CD8-positive, alpha-beta memory T cell (primary cell): ENCODE measurements around the gene PRKCSH. TPM values are rescaled to one million over a fixed set of nuclear protein-coding genes. Genes with fewer than 3 reads are reported as not detected.
"Not testable (repeated sequence)": the region's sequence is repeated elsewhere in the genome, so short reads cannot be mapped to it uniquely, and the experiment has no call there.

Experiments
- CTCF ChIA-PET: fragments of 350-600 bp; sonication (Branson Sonifier 250); formaldehyde crosslinking; loops from one replicate; lab custom pipeline; 2021; ENCODE audit warnings: antibody characterized with exemption; lab: Charles Lee
- POLR2A ChIA-PET: fragments of 350-600 bp; sonication (Branson Sonifier 250); formaldehyde crosslinking; loops from one replicate; lab custom pipeline; 2021; ENCODE audit warnings: antibody characterized with exemption; lab: Charles Lee
- DNase-seq, 5 donors: peaks; one replicate each; pipeline versions ENCODE4 v3.0.0 to v3.0.0-alpha.2; 2020 to 2022; ENCODE audit warnings: mixed read lengths in 1 of 5
- H3K27ac ChIP-seq: one replicate; pipeline ENCODE4 v1.7.0; 2013; ENCODE audit warnings: low read depth, mild to moderate bottlenecking, low read length, moderate library complexity
- H3K27me3 ChIP-seq: 2 replicates; pipeline ENCODE4 v1.7.0; 2013; ENCODE audit warnings: low read length, mild to moderate bottlenecking; ENCODE audit not compliant: insufficient read depth, poor library complexity, severe bottlenecking
- H3K36me3 ChIP-seq: 2 replicates; pipeline ENCODE4 v1.7.0; 2013; ENCODE audit warnings: mild to moderate bottlenecking, low read length, moderate library complexity; ENCODE audit not compliant: insufficient read depth
- H3K4me1 ChIP-seq: 2 replicates; pipeline ENCODE4 v1.7.0; 2013; ENCODE audit warnings: mild to moderate bottlenecking, low read length, moderate library complexity; ENCODE audit not compliant: insufficient read depth
- H3K4me3 ChIP-seq: 2 replicates; pipeline ENCODE4 v1.7.0; 2013; ENCODE audit warnings: mild to moderate bottlenecking, low read length
- H3K9me3 ChIP-seq: 2 replicates; pipeline ENCODE4 v1.7.0; 2013; ENCODE audit warnings: mild to moderate bottlenecking, low read length
- H3K27ac Mint-ChIP-seq, 8 donors: one replicate each; pipeline ENCODE4 v1.8.0; 2020 to 2021; ENCODE audit warnings: mixed read lengths in 8 of 8, mild to moderate bottlenecking in 6 of 8, inconsistent platforms in 3 of 8, moderate library complexity in 3 of 8
- H3K27me3 Mint-ChIP-seq, 2 donors: one replicate each; pipeline ENCODE4 v1.8.0; 2020 to 2021; ENCODE audit warnings: mixed read lengths in 2 of 2, mild to moderate bottlenecking in 1 of 2, moderate library complexity in 1 of 2
- H3K36me3 Mint-ChIP-seq, 3 donors: one replicate each; pipeline ENCODE4 v1.8.0; 2020 to 2021; ENCODE audit warnings: mixed read lengths in 3 of 3, inconsistent platforms in 1 of 3, mild to moderate bottlenecking in 1 of 3
- H3K4me1 Mint-ChIP-seq, 3 donors: one replicate each; pipeline ENCODE4 v1.8.0; 2020 to 2021; ENCODE audit warnings: mixed read lengths in 3 of 3, inconsistent platforms in 1 of 3, mild to moderate bottlenecking in 1 of 3
- H3K4me3 Mint-ChIP-seq, 7 donors: one replicate each; pipeline ENCODE4 v1.8.0; 2020 to 2021; ENCODE audit warnings: mixed read lengths in 7 of 7, mild to moderate bottlenecking in 6 of 7, moderate library complexity in 4 of 7, inconsistent platforms in 2 of 7
- H3K9me3 Mint-ChIP-seq, 5 donors: one replicate each; pipeline ENCODE4 v1.8.0; 2020 to 2022; ENCODE audit warnings: mixed read lengths in 5 of 5, mild to moderate bottlenecking in 3 of 5, moderate library complexity in 2 of 5, inconsistent platforms in 1 of 5
- polyA plus RNA-seq: library from polyadenylated mRNA; unstranded; fragments of 300-500 nt; fragmentation: Illumina TruSeq; gene quantifications from one replicate; pipeline ENCODE4 v1.2.3, GENCODE V29; 2021
- total RNA-seq, 2 experiments: library from RNA; stranded (reverse); gene quantifications; one replicate each; pipeline ENCODE4 v1.2.3, GENCODE V29; 2021

The PRKCSH gene
- total and polyA plus RNA-seq, 3 experiments from 2014 or later: 60.7 to 272 (median 262) TPM

DNA sequence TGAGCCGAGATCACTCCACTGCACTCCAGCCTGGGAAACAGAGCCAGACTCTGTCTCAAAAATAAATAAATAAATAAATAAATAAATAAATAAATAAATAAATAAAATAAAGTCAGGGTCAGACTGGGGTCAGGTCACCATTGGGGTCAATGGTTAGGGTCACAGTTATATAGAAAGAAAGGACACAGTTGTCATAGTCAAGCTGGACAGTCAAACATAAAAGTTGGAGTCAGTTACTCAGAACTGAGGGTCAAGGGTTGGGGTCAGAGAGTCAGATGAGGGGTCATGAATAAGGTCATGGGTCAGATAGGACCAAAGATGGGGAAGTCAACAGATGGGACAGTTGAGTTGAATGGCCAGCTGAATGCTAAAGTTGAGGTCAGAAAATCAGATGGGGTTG is 34.6 kb upstream of the PRKCSH start:
- Mint-ChIP-seq H3K4me3 (no peak overlapping the region), H3K27ac (no peak overlapping the region), H3K9me3 (no peaks in the 10 kb centered on the region), H3K36me3 (peaks cover 0 to 2% (median 0%) of the 10 kb centered on the region in 3 donors), H3K27me3 (peaks cover 9 to 15% of the 10 kb centered on the region in 2 donors), H3K4me1 (no peaks in the 10 kb centered on the region)
- ChIA-PET CTCF (interaction anchor here (1.6 kb wide), 1 partner anchor 17 kb away, joined by 6 read pairs; the partner anchor contains the start of gene EPOR), POLR2A (no interaction called here)
- no peaks in the 10 kb centered on the region for H3K9me3 ChIP-seq
- DNase-seq: no peak
- H3K4me3 ChIP-seq: no peak overlapping the region
- H3K4me1 ChIP-seq: no peaks in the 10 kb centered on the region
- no peaks in the 10 kb centered on the region for H3K27me3 ChIP-seq
- H3K36me3 ChIP-seq: no peaks in the 10 kb centered on the region
- H3K27ac ChIP-seq: no peak overlapping the region

DNA sequence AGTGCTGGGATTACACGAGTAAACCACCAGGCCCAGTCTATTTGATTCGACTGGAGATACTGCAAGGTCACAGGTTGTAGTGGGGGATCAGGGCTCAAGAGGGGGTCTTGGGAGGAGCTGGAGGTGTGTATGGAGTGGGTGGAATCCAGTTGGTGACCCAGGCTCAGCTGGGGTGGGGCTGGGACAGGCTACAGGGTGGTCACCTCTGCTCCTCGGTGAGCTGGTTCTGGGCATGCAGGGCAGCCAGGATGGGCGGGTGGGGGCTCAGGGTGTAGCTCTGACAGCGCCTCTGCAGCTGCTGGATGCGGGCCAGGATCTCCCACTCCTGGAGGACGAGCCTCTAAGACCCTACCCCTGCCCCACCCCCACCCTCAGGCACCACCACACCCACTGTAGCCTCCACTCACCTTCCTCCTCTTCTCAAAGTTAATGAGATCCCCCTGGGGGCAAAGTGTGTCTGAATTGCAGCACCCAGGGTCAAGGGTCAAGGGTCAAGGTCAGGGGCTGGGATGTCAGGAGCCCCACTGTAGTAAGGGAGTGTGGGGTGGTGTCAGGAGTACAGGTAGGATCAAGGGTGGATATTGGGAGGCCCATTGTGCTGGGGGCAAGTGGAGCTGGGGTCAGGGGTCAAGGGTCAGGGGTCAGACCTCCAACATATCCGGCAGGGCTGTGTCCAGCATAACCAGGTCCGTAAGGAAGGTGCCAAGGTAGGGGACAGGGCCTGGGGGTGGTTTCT is 33.5 kb upstream of the PRKCSH start:
- Mint-ChIP-seq H3K4me3 (no peak overlapping the region), H3K9me3 (no peaks in the 10 kb centered on the region), H3K27me3 (peaks cover 1 to 13% of the 10 kb centered on the region in 2 donors), H3K4me1 (no peaks in the 10 kb centered on the region), H3K36me3 (peaks cover 0 to 2% (median 0%) of the 10 kb centered on the region in 3 donors), H3K27ac (no peak overlapping the region)
- ChIA-PET POLR2A (no interaction called here), CTCF (interaction anchor here (0.7 to 1.6 kb wide), 2 partner anchors 18 to 21 kb away, joined by 3 to 6 read pairs; partner anchors contain the start of gene EPOR)
- Histone ChIP-seq H3K36me3 (no peaks in the 10 kb centered on the region), H3K27ac (no peak overlapping the region), H3K4me3 (no peak overlapping the region), H3K27me3 (peaks cover 5% of the 10 kb centered on the region), H3K9me3 (no peaks in the 10 kb centered on the region), H3K4me1 (no peaks in the 10 kb centered on the region)
- DNase-seq: no peak

DNA sequence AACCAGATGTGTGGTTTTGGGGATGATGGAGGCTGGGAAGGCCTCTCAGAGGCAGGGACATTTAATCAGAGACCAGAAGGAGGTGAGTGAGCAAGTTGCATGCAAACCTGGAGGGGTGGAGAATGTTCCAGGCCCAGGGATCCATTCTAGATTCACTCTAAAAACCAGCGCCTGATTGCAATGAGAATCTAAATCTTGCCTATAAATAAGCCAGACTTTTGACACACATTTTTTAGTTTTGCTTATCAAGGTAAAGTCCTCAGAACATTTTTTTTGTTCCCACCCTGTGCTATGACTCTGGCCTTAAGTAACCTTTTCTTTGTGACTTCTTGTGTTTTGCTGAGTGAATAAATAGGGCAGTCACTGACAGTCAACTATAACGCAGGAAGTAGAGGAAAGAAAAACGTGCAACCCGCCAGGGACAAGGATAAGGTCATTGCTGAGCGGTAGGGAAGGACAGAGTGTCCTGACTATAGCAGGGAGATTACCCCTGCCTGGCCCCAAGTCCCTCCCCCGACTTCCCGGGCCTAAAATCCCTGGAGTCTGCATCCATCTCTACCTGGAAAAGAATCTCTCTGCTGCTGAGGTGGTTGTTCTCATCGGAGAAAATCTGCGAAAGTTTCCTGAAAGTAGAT is 30.7 kb upstream of the PRKCSH start:
- Mint-ChIP-seq H3K27me3 (peaks cover 2 to 18% of the 10 kb centered on the region in 2 donors), H3K27ac (peak overlapping the region in 1 of 8 donors; percentile 47), H3K4me3 (no peak overlapping the region), H3K36me3 (peaks cover 0 to 2% (median 0%) of the 10 kb centered on the region in 3 donors), H3K9me3 (no peaks in the 10 kb centered on the region), H3K4me1 (no peaks in the 10 kb centered on the region)
- CTCF ChIA-PET: no interaction called here
- Histone ChIP-seq H3K4me3 (no peak overlapping the region), H3K36me3 (no peaks in the 10 kb centered on the region), H3K27ac (no peak overlapping the region), H3K27me3 (peaks cover 8% of the 10 kb centered on the region), H3K9me3 (no peaks in the 10 kb centered on the region), H3K4me1 (no peaks in the 10 kb centered on the region)
- POLR2A ChIA-PET: no interaction called here
- no peak for DNase-seq

DNA sequence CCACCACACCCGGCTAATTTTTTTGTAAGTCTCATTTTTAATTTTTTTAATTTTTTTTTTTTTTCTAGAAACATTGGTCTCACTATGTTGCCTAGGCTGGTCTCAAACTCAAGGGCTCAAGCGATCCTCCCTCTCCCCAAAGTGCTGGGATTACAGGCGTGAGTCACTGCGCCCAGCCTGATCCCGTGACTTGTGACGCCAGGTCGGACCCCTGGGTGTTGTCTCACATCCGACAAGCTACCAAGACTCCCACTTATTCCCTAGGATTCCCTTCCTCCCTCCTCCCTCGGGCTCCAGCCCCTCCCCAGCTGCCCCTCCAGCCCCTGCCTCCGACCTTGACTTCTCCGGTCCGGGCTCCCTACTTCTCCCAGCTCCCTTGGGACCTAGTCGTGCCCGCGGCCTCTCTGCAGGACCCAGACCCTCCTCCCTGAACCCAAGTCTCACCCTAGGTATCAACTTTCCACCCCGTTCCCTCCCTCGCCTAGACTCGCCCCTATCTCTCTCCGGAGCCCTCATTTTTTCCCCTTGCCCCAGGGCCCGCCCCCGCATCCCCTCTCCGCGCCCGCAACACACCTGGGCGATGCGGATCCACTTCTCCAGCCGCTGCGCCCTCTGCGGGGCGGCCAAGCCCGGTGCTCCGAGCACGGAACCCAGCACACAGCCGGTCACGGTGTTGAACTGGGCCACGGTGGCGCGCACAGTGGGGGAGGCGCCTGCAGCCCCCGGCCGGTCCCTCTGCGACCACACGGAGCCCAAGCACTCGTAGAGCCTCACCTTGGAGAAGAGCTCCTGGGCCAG is 29.4 kb upstream of the PRKCSH start:
- Mint-ChIP-seq H3K27me3 (peaks cover 3 to 16% of the 10 kb centered on the region in 2 donors), H3K36me3 (no peaks in the 10 kb centered on the region), H3K27ac (no peak overlapping the region), H3K4me1 (no peaks in the 10 kb centered on the region), H3K4me3 (no peak overlapping the region), H3K9me3 (no peaks in the 10 kb centered on the region)
- DNase-seq: no peak
- no peaks in the 10 kb centered on the region for H3K9me3 ChIP-seq
- no peak overlapping the region for H3K4me3 ChIP-seq
- H3K4me1 ChIP-seq: no peaks in the 10 kb centered on the region
- ChIA-PET POLR2A (interaction anchor here (0.6 kb wide), 1 partner anchor 15 kb away, joined by 4 read pairs; no protein-coding TSS in a partner anchor), CTCF (interaction anchor here (1.2 to 4.8 kb wide), 2 partner anchors 12 to 24 kb away, joined by 3 to 21 read pairs; partner anchors contain the start of gene EPOR)
- peaks cover 8% of the 10 kb centered on the region for H3K27me3 ChIP-seq
- no peak overlapping the region for H3K27ac ChIP-seq
- H3K36me3 ChIP-seq: no peaks in the 10 kb centered on the region

DNA sequence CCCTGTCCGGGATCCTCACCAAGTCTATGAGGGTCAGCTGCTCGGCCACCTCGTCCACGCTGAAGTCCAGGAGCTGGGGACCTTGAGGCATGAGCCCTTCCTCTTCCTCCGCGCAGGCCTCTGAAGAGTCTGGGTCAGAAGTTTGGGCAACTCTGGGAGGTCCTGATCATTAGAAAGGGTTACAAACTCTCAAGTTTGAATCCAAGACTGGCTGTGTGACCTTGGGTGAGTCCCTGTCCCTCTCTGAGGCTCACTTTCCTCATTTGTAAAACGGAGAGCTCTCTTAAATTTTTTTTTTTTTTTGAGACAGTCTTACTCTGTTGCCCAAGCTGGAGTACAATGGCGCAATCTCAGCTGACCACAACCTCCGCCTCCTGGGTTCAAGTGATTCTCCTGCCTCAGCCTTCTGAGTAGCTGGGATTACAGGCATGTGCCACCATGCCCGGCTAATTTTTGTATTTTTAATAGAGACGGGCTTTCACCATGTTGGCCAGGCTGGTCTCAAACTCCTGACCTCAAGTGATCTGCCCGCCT is 28.7 kb upstream of the PRKCSH start:
- H3K4me1 Mint-ChIP-seq, H3K4me3 Mint-ChIP-seq, H3K4me1 ChIP-seq, H3K9me3 ChIP-seq, H3K36me3 Mint-ChIP-seq, H3K4me3 ChIP-seq, DNase-seq, POLR2A ChIA-PET, H3K27me3 ChIP-seq, H3K27ac ChIP-seq, H3K36me3 ChIP-seq, H3K27ac Mint-ChIP-seq, H3K9me3 Mint-ChIP-seq: not testable (repeated sequence)
- CTCF ChIA-PET: interaction anchor here (1.2 to 4.8 kb wide), 2 partner anchors 11 to 24 kb away, joined by 3 to 21 read pairs; partner anchors contain the start of gene EPOR
- H3K27me3 Mint-ChIP-seq: peaks cover 3 to 19% of the 10 kb centered on the region in 2 donors

DNA sequence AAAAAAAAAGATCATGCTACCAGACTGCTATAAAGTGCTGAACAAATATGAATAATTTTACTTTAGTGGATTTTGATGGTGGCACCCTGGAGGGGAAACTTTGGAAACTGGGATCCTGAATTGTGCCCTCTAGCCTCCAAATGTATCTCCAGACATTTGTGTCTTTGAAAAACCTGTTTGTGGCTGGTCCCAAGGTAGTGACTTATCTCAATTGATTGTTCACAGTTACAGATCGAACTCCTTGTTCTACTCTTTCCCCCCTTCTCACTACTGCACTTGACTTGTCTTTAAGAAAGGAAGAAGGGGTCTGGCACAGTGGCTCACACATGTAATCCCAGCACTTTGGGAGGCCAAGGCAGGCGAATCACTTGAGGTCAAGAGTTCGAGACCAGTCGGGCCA is 26.8 kb upstream of the PRKCSH start:
- no peaks in the 10 kb centered on the region for H3K9me3 ChIP-seq
- Mint-ChIP-seq H3K27me3 (peaks cover 3 to 23% of the 10 kb centered on the region in 2 donors), H3K27ac (no peak overlapping the region), H3K4me1 (no peaks in the 10 kb centered on the region), H3K9me3 (no peaks in the 10 kb centered on the region), H3K36me3 (no peaks in the 10 kb centered on the region), H3K4me3 (no peak overlapping the region)
- H3K4me3 ChIP-seq: no peak overlapping the region
- no peaks in the 10 kb centered on the region for H3K36me3 ChIP-seq
- H3K4me1 ChIP-seq: no peaks in the 10 kb centered on the region
- POLR2A ChIA-PET: no interaction called here
- no peak for DNase-seq
- peaks cover 8% of the 10 kb centered on the region for H3K27me3 ChIP-seq
- CTCF ChIA-PET: interaction anchor here (4.8 kb wide), 1 partner anchor 26 kb away, joined by 21 read pairs; the partner anchor contains the start of gene EPOR
- H3K27ac ChIP-seq: no peak overlapping the region

DNA sequence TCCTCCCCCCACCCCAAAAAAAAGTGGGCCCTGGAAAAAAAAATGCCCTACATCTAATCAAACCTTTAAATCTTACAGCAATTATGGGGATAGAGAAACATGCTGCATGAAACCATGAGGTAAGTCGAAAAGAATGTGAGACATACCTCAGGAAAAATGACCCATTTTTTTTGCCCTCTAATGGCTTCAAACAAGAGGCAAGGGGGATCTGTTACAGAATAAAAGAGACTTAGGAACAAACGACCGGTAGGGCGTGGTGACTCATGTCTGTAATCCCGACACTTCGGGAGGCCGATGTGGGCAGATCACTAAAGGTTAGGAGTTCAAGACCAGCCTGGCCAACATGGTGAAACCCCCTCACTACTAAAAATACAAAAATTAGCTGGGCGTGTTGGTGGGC is 24.8 kb upstream of the PRKCSH start:
- no peak overlapping the region for H3K27ac Mint-ChIP-seq
- no peak for DNase-seq
- no peak overlapping the region for H3K27ac ChIP-seq
- ChIA-PET POLR2A (no interaction called here), CTCF (no interaction called here)
- no peaks in the 10 kb centered on the region for H3K9me3 Mint-ChIP-seq
- peaks cover 3 to 23% of the 10 kb centered on the region in 2 donors for H3K27me3 Mint-ChIP-seq
- H3K4me3 Mint-ChIP-seq: no peak overlapping the region
- H3K9me3 ChIP-seq: no peaks in the 10 kb centered on the region
- no peaks in the 10 kb centered on the region for H3K36me3 Mint-ChIP-seq
- no peak overlapping the region for H3K4me3 ChIP-seq
- no peaks in the 10 kb centered on the region for H3K4me1 Mint-ChIP-seq
- H3K36me3 ChIP-seq: no peaks in the 10 kb centered on the region
- no peaks in the 10 kb centered on the region for H3K4me1 ChIP-seq
- H3K27me3 ChIP-seq: peaks cover 8% of the 10 kb centered on the region
